ENCODE results near the gene TRAF2. TPM values are rescaled to one million over a fixed set of nuclear protein-coding genes. Genes with fewer than 3 reads are reported as not detected.

The TRAF2 gene
- total and polyA plus RNA-seq, 9 of the 15 experiments (the other 6 are each of a cell fraction or from before 2014, with no cell fraction given): 0.24 to 45.2 (median 18.0) TPM

DNA sequence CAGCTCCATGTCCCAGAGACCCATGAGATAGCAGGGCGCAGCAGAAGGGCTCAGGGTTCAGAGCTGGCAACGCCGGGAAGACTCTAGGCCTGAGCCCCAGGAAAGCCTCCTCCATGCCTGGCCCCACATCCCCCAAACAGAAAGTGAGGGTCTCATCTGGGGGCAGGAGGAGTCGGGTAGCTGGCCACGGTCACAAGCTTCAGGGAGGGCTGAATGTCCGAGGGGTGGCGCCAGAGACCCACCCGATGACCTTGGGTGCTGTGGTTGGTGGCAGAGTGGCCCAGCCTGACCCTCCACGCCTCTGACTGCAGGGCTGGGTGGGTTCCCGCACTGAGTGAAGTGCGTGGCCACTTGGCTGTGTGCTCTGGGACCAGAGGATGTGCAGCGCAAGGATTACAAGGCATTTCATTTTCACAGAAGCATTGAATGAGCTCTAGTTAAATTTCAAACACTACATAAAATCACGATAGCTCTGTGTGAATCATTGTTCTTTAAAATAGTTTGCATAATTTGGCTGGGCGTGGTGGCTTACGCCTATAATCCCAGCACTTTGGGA lies 61.7 kb downstream of the TRAF2 start (continued):
- TF ChIP-seq REST (IDR thresholded peaks at IDR 0.05; ENCODE audit: borderline replicate concordance) (peak; percentile 84), REST (CRISPR knock-in tag; IDR thresholded peaks at IDR 0.05; ENCODE audit: low read depth) (0 out of 2 replicates have a peak, but pooled peaks have one; percentile 23), FOXA3 (CRISPR knock-in tag; conservative IDR thresholded peaks at IDR 0.05 in 1 of 2, IDR thresholded peaks at IDR 0.05 in 1 of 2) (0 out of 4 replicates have a peak, but pooled peaks of 1 of the 2 experiments have one; percentile 40), ZNF79 (CRISPR knock-in tag; IDR thresholded peaks at IDR 0.05; ENCODE audit: low read depth) (no peak), GTF2A2 (tag; IDR thresholded peaks at IDR 0.05) (no peak), SP1 (CRISPR knock-in tag; IDR thresholded peaks at IDR 0.05) (0 out of 2 replicates have a peak, but pooled peaks have one; percentile 6), CREB3 (tag; conservative IDR thresholded peaks at IDR 0.05; ENCODE audit: low read depth) (no peak), MECOM (CRISPR knock-in tag; IDR thresholded peaks at IDR 0.05) (no peak), ZBTB33 (CRISPR knock-in tag; IDR thresholded peaks at IDR 0.05) (peak; percentile 73; the same call in 1 of the 2 replicates), RCOR1 (IDR thresholded peaks at IDR 0.05; ENCODE audit: borderline replicate concordance in 1 of 2, low read depth in 2 of 2, low read length in 2 of 2) (peak in 1 of 2 experiments; percentile 39; a peak in 1 of 4 replicates)
- TF ChIP-seq, protein P1, sequence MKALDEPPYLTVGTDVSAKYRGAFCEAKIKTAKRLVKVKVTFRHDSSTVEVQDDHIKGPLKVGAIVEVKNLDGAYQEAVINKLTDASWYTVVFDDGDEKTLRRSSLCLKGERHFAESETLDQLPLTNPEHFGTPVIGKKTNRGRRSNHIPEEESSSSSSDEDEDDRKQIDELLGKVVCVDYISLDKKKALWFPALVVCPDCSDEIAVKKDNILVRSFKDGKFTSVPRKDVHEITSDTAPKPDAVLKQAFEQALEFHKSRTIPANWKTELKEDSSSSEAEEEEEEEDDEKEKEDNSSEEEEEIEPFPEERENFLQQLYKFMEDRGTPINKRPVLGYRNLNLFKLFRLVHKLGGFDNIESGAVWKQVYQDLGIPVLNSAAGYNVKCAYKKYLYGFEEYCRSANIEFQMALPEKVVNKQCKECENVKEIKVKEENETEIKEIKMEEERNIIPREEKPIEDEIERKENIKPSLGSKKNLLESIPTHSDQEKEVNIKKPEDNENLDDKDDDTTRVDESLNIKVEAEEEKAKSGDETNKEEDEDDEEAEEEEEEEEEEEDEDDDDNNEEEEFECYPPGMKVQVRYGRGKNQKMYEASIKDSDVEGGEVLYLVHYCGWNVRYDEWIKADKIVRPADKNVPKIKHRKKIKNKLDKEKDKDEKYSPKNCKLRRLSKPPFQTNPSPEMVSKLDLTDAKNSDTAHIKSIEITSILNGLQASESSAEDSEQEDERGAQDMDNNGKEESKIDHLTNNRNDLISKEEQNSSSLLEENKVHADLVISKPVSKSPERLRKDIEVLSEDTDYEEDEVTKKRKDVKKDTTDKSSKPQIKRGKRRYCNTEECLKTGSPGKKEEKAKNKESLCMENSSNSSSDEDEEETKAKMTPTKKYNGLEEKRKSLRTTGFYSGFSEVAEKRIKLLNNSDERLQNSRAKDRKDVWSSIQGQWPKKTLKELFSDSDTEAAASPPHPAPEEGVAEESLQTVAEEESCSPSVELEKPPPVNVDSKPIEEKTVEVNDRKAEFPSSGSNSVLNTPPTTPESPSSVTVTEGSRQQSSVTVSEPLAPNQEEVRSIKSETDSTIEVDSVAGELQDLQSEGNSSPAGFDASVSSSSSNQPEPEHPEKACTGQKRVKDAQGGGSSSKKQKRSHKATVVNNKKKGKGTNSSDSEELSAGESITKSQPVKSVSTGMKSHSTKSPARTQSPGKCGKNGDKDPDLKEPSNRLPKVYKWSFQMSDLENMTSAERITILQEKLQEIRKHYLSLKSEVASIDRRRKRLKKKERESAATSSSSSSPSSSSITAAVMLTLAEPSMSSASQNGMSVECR (CRISPR knock-in tag; IDR thresholded peaks at IDR 0.05): 0 out of 2 replicates have a peak, but pooled peaks have one; percentile 48
